Spleen (tissue), 11 donors: ENCODE results near the gene TMEM184A. TPM values are rescaled to one million over a fixed set of nuclear protein-coding genes. Genes with fewer than 3 reads are reported as not detected.

Experiments
- DNase-seq: peaks from one replicate; pipeline ENCODE4 v3.0.0-alpha.2; 2020
- H3K27ac ChIP-seq, 8 donors: fragments of 200-600 bp; sonication (generic) in 7 of 8; 1 replicate in 4 of 8; 2 replicates in 4 of 8; pipeline versions ENCODE4 v1.5.0 to v1.8.0; 2016 to 2021; ENCODE audit warnings: inconsistent platforms in 4 of 8, mild to moderate bottlenecking in 4 of 8, moderate library complexity in 1 of 8
- H3K27me3 ChIP-seq, 7 donors: fragments of 200-600 bp; sonication (generic) in 6 of 7; replicated peaks in 1 of 7; 1 replicate in 4 of 7; 2 replicates in 3 of 7; pipeline versions ENCODE4 v1.5.0 to v1.8.0; 2016 to 2021; ENCODE audit warnings: inconsistent platforms in 3 of 7, mild to moderate bottlenecking in 1 of 7
- H3K36me3 ChIP-seq, 6 donors: fragments of 200-600 bp; sonication (generic) in 5 of 6; 1 replicate in 4 of 6; 2 replicates in 2 of 6; pipeline versions ENCODE4 v1.5.0 to v1.8.0; 2016 to 2021; ENCODE audit warnings: inconsistent platforms in 2 of 6
- H3K4me1 ChIP-seq, 6 donors: fragments of 200-600 bp; sonication (generic) in 5 of 6; 1 replicate in 3 of 6; 2 replicates in 3 of 6; pipeline versions ENCODE4 v1.5.0 to v1.8.0; 2016 to 2021; ENCODE audit warnings: inconsistent platforms in 3 of 6
- H3K4me3 ChIP-seq, 8 donors: fragments of 200-600 bp; sonication (generic) in 7 of 8; 1 replicate in 4 of 8; 2 replicates in 4 of 8; pipeline versions ENCODE4 v1.5.0 to v1.8.0; 2016 to 2021; ENCODE audit warnings: inconsistent platforms in 4 of 8, mild to moderate bottlenecking in 4 of 8, moderate library complexity in 2 of 8
- H3K9me3 ChIP-seq, 8 donors: fragments of 200-600 bp; sonication (generic) in 7 of 8; 1 replicate in 4 of 8; 2 replicates in 4 of 8; pipeline versions ENCODE4 v1.5.0 to v1.8.0; 2016 to 2021; ENCODE audit warnings: inconsistent platforms in 4 of 8
- CTCF ChIP-seq, 11 experiments: fragments of 200-600 bp in 7 of 11; fragments of 450-650 bp in 4 of 11; sonication (generic) in 4 of 11; IDR thresholded peaks in 8 of 11; conservative IDR thresholded peaks in 3 of 11; 1 replicate in 7 of 11; 2 replicates in 4 of 11; pipeline versions ENCODE4 v1.4.0 to v1.8.0; 2016 to 2021; ENCODE audit warnings: antibody characterized with exemption in 11 of 11, inconsistent platforms in 4 of 11, mild to moderate bottlenecking in 1 of 11
- POLR2A ChIP-seq, 3 donors: fragments of 450-650 bp; IDR thresholded peaks; one replicate each; pipeline ENCODE4 v1.5.1; 2017; ENCODE audit warnings: antibody characterized with exemption in 3 of 3, mild to moderate bottlenecking in 1 of 3
- POLR2AphosphoS5 ChIP-seq, 3 donors: sonication (generic); formaldehyde crosslinking; IDR thresholded peaks; one replicate each; pipeline ENCODE4 v1.5.1; 2017; ENCODE audit warnings: antibody characterized with exemption in 3 of 3
- WGBS, 5 donors: extraction: QIAGEN DNeasy Blood & Tissue Kit in 3 of 5; methylation state at CpG; one replicate each; pipeline versions ENCODE4 v1.1.5 to v1.1.7; 2013 to 2018; 5-methylcytosine and 5-hydroxymethylcytosine counted together
- intact Hi-C: fragments of 100-400 bp; cut with DNase I; formaldehyde crosslinking; loops from one replicate; pipeline ENCODE4 v1.15.0; 2023; ENCODE audit warnings: low total_unique reads
- polyA plus RNA-seq, 3 donors: library from polyadenylated mRNA; stranded (reverse); fragments of 200-250 nt; gene quantifications; one replicate each; pipeline ENCODE4 v1.2.1, GENCODE V29; 2013
- total RNA-seq, 7 donors: library from RNA; depleted of rRNA in 3 of 7; stranded (reverse); fragments of >200 nt in 3 of 7; fragmentation: NEBNext Ultra II Directional in 4 of 7; extraction: Animal tissue kit (Norgen Biotek cat#: 25700) in 4 of 7; gene quantifications; one replicate each; pipeline versions ENCODE4 v1.1.0 to v1.2.1, GENCODE V29; 2016 to 2021
- donor health status: healthy with polysubstance abuse.
- donor health status: DM: no; HTN: no; CAD: no; lungs with moderate emphysema.
- donor health status: DM: no; HTN: no; CAD: no.
- donor health status: Bipolar disorder and iron deficiency.
- donor health status: healthy.
- donor health status: DM: no; HTN: no; CAD: no.
- donor health status: DM: yes; HTN: yes; CAD: no.

The TMEM184A gene
- total and polyA plus RNA-seq, 10 donors, result 0.09 to 0.39 (median 0.21) TPM; not detected in 4

GRCh38 chr7:1562116-1562515, 6.1 kb upstream of the TMEM184A start:
- Histone ChIP-seq H3K9me3 (no peaks in the 10 kb centered on the region), H3K4me3 (no peak overlapping the region), H3K36me3 (peaks cover 0 to 23% (median 14%) of the 10 kb centered on the region in 6 donors), H3K27ac (no peak overlapping the region), H3K4me1 (no peaks in the 10 kb centered on the region), H3K27me3 (peaks cover 0 to 26% (median 0%) of the 10 kb centered on the region in 7 donors)
- DNase-seq, result no peak
- TF ChIP-seq POLR2AphosphoS5 (IDR thresholded peaks at IDR 0.05), result no peak
- TF ChIP-seq POLR2A (IDR thresholded peaks at IDR 0.05), result no peak
- TF ChIP-seq CTCF (IDR thresholded peaks at IDR 0.05 in 8 of 11, conservative IDR thresholded peaks at IDR 0.05 in 3 of 11), result no peak
- 68 to 88% (median 81%) methylated on average over 16 of the region's 16 CpGs for WGBS, 5 donors
- intact Hi-C loops, result no loop called here

- DNase-seq, result no peak
- no peak for TF ChIP-seq CTCF (IDR thresholded peaks at IDR 0.05 in 8 of 11, conservative IDR thresholded peaks at IDR 0.05 in 3 of 11)
- intact Hi-C loops, result no loop called here
- WGBS, 5 donors, result 81 to 88% (median 86%) methylated on average over 28 to 34 of the region's 34 CpGs
- peaks cover 0 to 3% (median 1%) of the 10 kb centered on the region in 6 donors for H3K4me1 ChIP-seq
- peaks cover 0 to 26% (median 0%) of the 10 kb centered on the region in 7 donors for H3K27me3 ChIP-seq
- no peak overlapping the region for H3K27ac ChIP-seq
- no peak overlapping the region for H3K4me3 ChIP-seq
- H3K9me3 ChIP-seq, result no peaks in the 10 kb centered on the region
- H3K36me3 ChIP-seq, result peaks cover 0 to 15% (median 5%) of the 10 kb centered on the region in 6 donors
Measured at GRCh38 chr7:1561036-1561940, 5.3 kb upstream of the TMEM184A start.

GRCh38 chr7:1560620-1561031, 4.6 kb upstream of the TMEM184A start:
- H3K27me3 ChIP-seq, result peaks cover 0 to 33% (median 0%) of the 10 kb centered on the region in 7 donors
- H3K4me1 ChIP-seq, result peaks cover 0 to 10% (median 6%) of the 10 kb centered on the region in 6 donors
- H3K36me3 ChIP-seq, result peaks cover 0 to 8% (median under 1%) of the 10 kb centered on the region in 6 donors
- TF ChIP-seq POLR2AphosphoS5 (IDR thresholded peaks at IDR 0.05), result no peak
- no peak for TF ChIP-seq POLR2A (IDR thresholded peaks at IDR 0.05)
- no peak for TF ChIP-seq CTCF (IDR thresholded peaks at IDR 0.05 in 8 of 11, conservative IDR thresholded peaks at IDR 0.05 in 3 of 11)
- no peak overlapping the region for H3K27ac ChIP-seq
- 86 to 91% (median 87%) methylated on average over 12 to 13 of the region's 13 CpGs for WGBS, 5 donors
- DNase-seq, result no peak
- no peak overlapping the region for H3K4me3 ChIP-seq
- H3K9me3 ChIP-seq, result no peaks in the 10 kb centered on the region
- intact Hi-C loops, result no loop called here
